NCI-H510A treated with DMSO at 0.1 percent for 48 hours (cell line): Measurements from ENCODE around the gene CKMT1A.

Experiments used
- DNase-seq: peaks from one replicate; lab custom pipeline; 2025; lab: John Stamatoyannopoulos, UW

Gene CKMT1A

GRCh38 chr15:43748376-43748775 lies 54.7 kb downstream of the CKMT1A start:
- DNase-seq: no peak
